HG03060 (cell line): ENCODE data around the gene BMI1.
"Not testable (repeated sequence)": the region's sequence is repeated elsewhere in the genome, so short reads cannot be mapped to it uniquely, and the experiment has no call there.

Source experiments
- ATAC-seq: cut with Tn5 transposase; IDR thresholded peaks from one replicate; pipeline ENCODE4 v1.9.1; 2021; ENCODE audit warnings: low read depth, moderate number of reproducible peaks; ENCODE audit not compliant: unreplicated experiment

The BMI1 gene

GRCh38 chr10:22338185-22338900 is 17.4 kb downstream of the BMI1 start:
- no peak for ATAC-seq

GRCh38 chr10:22338931-22339330 is 18.0 kb downstream of the BMI1 start:
- ATAC-seq = no peak

- ATAC-seq = no peak
These were observed 18.9 kb downstream of the BMI1 start for GRCh38 chr10:22339761-22340328.

GRCh38 chr10:22340329-22341189 is 19.7 kb downstream of the BMI1 start:
- peak; percentile 20 for ATAC-seq

- ATAC-seq = no peak
These were observed 20.5 kb downstream of the BMI1 start for GRCh38 chr10:22341190-22341925.

GRCh38 chr10:22341926-22342196 is 21.0 kb downstream of the BMI1 start:
- ATAC-seq = no peak

- ATAC-seq = no peak
These were observed 21.5 kb downstream of the BMI1 start for GRCh38 chr10:22342421-22342820.

GRCh38 chr10:22343731-22344130 is 22.8 kb downstream of the BMI1 start:
- no peak for ATAC-seq

- ATAC-seq = no peak
These were observed 23.4 kb downstream of the BMI1 start for GRCh38 chr10:22344249-22344648.

- ATAC-seq = no peak
These were observed 23.9 kb downstream of the BMI1 start for GRCh38 chr10:22344781-22345300.

GRCh38 chr10:22345301-22346095 is 24.6 kb downstream of the BMI1 start, which contains the start of gene SPAG6:
SPAG6 (plus strand) TSS chr10:22345496; CDS start chr10:22345612, 116 bp downstream.
- no peak for ATAC-seq

GRCh38 chr10:22346096-22346661 is 25.3 kb downstream of the BMI1 start:
- ATAC-seq = no peak

- no peak for ATAC-seq
These were observed 28.9 kb downstream of the BMI1 start for GRCh38 chr10:22349755-22350154.

- ATAC-seq = no peak
These were observed 30.3 kb downstream of the BMI1 start for GRCh38 chr10:22351131-22351703.

- ATAC-seq = no peak
These were observed 35.5 kb downstream of the BMI1 start for GRCh38 chr10:22356324-22356873.

GRCh38 chr10:22357770-22358169 is 36.9 kb downstream of the BMI1 start:
- not testable (repeated sequence) for ATAC-seq

- ATAC-seq = no peak
These were observed 42.4 kb downstream of the BMI1 start for GRCh38 chr10:22363305-22363704.

- ATAC-seq = no peak
These were observed 43.7 kb downstream of the BMI1 start for GRCh38 chr10:22364407-22365140.
